Eye (tissue), 1 donor: ENCODE results near the gene SEC24A.
"Not testable (repeated sequence)": the region's sequence is repeated elsewhere in the genome, so short reads cannot be mapped to it uniquely, and the experiment has no call there.

Experiments
- DNase-seq: peaks from one replicate; pipeline ENCODE4 v3.0.0-alpha.2; 2015

Gene SEC24A

DNA sequence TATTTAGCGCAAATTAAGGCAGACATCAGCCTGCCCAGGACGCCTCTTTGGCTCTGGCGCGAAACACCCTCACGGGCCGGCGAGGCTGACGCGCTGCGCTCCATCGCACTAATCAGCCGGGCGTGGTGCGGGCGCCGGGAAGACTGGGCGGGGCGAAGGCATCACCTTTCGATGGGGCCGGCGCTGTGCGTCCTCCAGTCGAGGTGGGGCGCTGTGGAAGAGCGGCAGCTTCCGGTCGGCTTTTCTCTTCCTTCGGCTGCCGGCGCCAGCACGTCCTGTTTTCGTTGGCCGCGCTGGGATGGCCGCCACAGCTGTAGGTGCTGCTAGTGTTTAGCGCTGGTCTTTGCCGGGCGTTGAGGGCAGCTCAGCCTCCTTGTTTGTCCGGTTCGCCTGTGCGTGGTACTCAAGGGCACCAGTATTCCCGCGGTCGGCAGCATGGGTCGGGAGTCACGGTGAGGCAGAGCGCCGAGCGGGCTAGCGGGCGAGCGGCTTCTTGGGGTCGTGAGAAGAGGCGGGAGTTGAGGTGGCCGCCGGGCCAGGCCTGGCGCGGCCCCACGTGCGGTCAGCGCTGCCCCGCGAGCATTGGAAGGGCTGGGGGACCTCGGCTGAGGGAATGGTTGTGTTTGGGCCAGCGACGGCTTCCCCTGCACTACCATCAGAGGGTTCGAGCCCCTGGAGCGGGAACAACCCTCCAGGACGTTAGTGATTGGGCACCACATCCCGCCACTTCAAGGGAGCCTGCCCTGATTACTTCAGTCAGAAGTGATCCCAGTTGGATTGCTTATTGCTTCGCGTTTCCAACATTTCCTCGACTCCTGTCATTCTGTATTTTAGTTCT lies 110.1 kb downstream of the SEC24A start, which contains the start of gene DDX46:
Gene DDX46 (plus strand): TSS at position 276 of the 838 bp plus-strand sequence. CDS start 160 bp downstream, at position 436.
- peak; percentile 98 for DNase-seq

DNA sequence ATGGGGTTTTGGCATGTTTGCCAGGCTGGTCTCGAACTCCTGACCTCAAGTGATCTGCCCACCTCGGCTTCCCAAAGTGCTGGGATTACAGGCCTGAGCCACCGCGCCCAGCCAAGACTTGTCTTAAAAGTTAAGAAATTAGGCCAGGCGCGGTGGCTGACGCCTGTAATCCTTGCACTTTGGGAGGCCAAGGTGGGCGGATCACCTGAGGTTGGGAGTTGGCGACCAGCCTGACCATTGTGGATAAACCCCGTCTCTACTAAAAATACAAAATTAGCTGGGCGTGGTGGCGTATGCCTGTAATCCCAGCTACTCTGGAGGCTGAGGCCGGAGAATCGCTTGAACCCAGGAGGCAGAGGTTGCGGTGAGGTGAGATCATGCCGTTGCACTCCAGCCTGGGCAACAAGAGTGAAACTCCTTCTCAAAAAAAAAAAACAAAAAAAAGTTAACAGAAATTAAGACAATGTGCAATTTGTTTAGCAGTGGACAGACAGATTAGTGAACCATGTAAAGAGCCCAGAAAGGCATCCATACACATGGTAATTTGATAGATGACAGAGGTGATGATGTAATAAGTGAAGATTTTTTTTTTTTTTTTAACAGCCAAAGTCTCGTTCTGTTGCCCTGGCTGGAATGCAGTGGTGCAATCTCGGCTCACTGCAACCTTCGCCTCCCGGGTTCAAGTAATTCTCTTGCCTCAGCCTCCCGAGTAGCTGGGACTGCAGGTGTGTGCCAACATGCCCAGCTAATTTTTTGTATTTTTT lies 119.1 kb downstream of the SEC24A start:
- not testable (repeated sequence) for DNase-seq

DNA sequence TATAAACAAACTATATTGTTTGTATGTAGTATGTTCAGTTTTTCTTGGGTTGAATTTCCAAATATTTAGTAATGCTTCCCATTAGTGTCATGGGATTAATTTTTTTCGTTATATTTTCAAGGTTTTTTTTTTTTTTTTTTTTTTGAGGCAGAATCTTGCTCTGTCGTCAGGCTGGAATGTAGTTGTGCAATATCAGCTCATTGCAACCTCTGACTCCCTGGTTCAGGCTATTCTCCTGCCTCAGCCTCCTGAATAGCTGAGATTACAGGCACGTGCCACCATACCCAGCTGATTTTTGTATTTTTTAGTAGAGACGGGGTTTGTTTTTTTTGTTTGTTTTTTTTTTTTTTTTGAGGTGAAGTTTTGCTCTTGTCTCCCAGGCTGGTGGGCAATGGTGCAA lies 120.6 kb downstream of the SEC24A start:
- DNase-seq, result no peak

DNA sequence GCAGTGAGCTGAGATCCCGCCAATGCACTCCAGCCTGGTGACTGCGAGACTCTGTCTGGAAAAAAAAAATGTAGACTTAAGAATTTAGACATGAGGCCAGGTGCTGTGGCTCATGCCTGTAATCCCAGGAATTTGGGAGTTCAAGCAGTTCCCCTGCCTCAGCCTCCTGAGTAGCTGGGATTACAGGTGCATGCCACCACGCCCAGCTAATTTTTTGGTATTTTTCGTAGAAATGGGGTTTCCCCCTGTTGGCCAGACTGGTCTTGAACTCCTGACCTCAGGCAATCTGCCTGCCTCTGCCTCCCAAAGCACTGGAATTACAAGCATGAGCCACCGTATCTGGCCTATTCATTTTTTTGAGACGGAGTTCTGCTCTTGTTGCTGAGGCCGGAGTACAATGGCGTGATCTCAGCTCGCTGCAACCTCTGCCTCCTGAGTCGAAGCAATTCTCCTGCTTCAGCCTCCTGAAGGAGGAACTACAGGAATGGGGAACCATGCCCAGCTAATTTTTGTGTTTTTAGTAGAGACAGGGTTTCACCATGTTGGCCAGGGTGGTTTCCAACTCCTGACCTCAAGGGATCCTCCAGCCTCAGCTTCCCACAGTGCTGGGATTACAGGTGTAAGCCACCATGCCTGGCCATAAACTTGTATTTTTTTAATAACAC lies 124.0 kb downstream of the SEC24A start:
- DNase-seq, result no peak

DNA sequence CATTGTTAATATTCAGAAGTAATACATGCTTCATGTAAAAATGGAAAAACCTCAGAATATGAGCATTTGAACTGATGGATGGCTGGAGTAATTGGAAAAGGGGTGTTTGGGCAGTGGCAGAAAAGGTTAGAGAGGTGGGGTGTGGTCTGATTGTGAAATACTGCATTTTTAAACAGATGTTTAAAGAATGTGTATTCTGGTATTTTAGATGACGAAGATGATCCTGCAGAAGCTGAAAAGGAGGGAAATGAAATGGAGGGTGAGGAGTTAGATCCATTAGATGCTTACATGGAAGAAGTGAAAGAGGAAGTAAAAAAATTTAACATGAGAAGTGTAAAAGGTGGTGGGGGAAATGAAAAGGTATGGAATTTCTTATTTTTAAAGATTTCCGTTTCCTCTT lies 128.8 kb downstream of the SEC24A start:
- no peak for DNase-seq
